IMR-90 (cell line): ENCODE results near the gene SNCA. TPM values are rescaled to one million over a fixed set of nuclear protein-coding genes. Genes with fewer than 3 reads are reported as not detected.

Source experiments
- ATAC-seq: fragments of 200-7000 bp; cut with Tn5 transposase; 2 replicates; pipeline ENCODE4 v1.9.1; 2020; ENCODE audit warnings: low read depth, mild to moderate bottlenecking, moderate library complexity
- BruUV-seq: library from RNA; stranded (reverse); fragments of 400-500 nt; replicated peaks from 2 replicates; lab custom pipeline; 2021; lab: Mats Ljungman, UMichigan
- CTCF ChIA-PET: fragments of 300-600 bp; formaldehyde crosslinking; extraction: SDS; loops from one replicate; lab custom pipeline; 2021; ENCODE audit warnings: antibody characterized with exemption; lab: Yijun Ruan, JAX
- POLR2A ChIA-PET: fragments of 300-600 bp; sonication (Branson Sonifier 250); formaldehyde crosslinking; loops from one replicate; lab custom pipeline; 2022; ENCODE audit warnings: antibody characterized with exemption; ENCODE audit not compliant: unreplicated experiment; lab: Charles Lee
- DNase-seq: peaks from one replicate; pipeline ENCODE4 v3.0.0; 2013
- H2AFZ ChIP-seq: replicated peaks from 2 replicates; pipeline ENCODE3; 2013; ENCODE audit warnings: low read length, mild to moderate bottlenecking; ENCODE audit not compliant: poor library complexity
- H2AK5ac ChIP-seq: 2 replicates; pipeline ENCODE4 v1.6.1; 2013; ENCODE audit warnings: low read depth, low read length, inconsistent platforms
- H2AK9ac ChIP-seq: replicated peaks from 2 replicates; pipeline ENCODE3; 2013; ENCODE audit warnings: mild to moderate bottlenecking, low read depth, low read length, moderate library complexity; ENCODE audit not compliant: poor library complexity
- H2BK120ac ChIP-seq: 2 replicates; pipeline ENCODE4 v1.6.1; 2013; ENCODE audit warnings: low read depth, low read length, inconsistent platforms
- H2BK15ac ChIP-seq: 3 replicates; pipeline ENCODE4 v1.6.1; 2013; ENCODE audit warnings: low read depth, low read length, inconsistent platforms
- H2BK20ac ChIP-seq: 2 replicates; pipeline ENCODE4 v1.6.1; 2013; ENCODE audit warnings: low read depth, mild to moderate bottlenecking, inconsistent platforms, low read length, moderate library complexity
- H2BK5ac ChIP-seq: 2 replicates; pipeline ENCODE4 v1.6.1; 2013; ENCODE audit warnings: mild to moderate bottlenecking, low read depth, low read length, inconsistent platforms; ENCODE audit not compliant: poor library complexity, severe bottlenecking
- H3K14ac ChIP-seq: replicated peaks from 2 replicates; pipeline ENCODE4 v1.6.1; 2013; ENCODE audit warnings: low read depth, low read length, inconsistent platforms
- H3K18ac ChIP-seq: 2 replicates; pipeline ENCODE4 v1.6.1; 2013; ENCODE audit warnings: low read depth, low read length, control low read depth
- H3K23ac ChIP-seq: 2 replicates; pipeline ENCODE4 v1.6.1; 2013; ENCODE audit warnings: low read depth, low read length, inconsistent platforms
- H3K27ac ChIP-seq: 2 replicates; pipeline ENCODE4 v1.5.1; 2013; ENCODE audit warnings: mild to moderate bottlenecking, control low read depth, low read length; ENCODE audit not compliant: insufficient read depth
- H3K27me3 ChIP-seq: 2 replicates; pipeline ENCODE4 v1.6.1; 2013; ENCODE audit warnings: low read length; ENCODE audit not compliant: control insufficient read depth, insufficient read depth
- H3K36me3 ChIP-seq: 2 replicates; pipeline ENCODE4 v1.6.1; 2013; ENCODE audit warnings: low read length, mixed read lengths; ENCODE audit not compliant: control insufficient read depth, insufficient read depth
- H3K4ac ChIP-seq: 2 replicates; pipeline ENCODE4 v1.6.1; 2013; ENCODE audit warnings: low read depth, low read length, inconsistent platforms
- H3K4me1 ChIP-seq: 2 replicates; pipeline ENCODE4 v1.6.1; 2013; ENCODE audit warnings: low read length, mixed read lengths; ENCODE audit not compliant: control insufficient read depth, insufficient read depth
- H3K4me2 ChIP-seq: 2 replicates; pipeline ENCODE4 v1.6.1; 2013; ENCODE audit warnings: low read depth, mild to moderate bottlenecking, control low read depth, low read length, moderate library complexity
- H3K4me3 ChIP-seq: 2 replicates; pipeline ENCODE4 v1.5.1; 2013; ENCODE audit warnings: low read depth, mild to moderate bottlenecking, control low read depth, low read length, moderate library complexity; ENCODE audit not compliant: insufficient read depth
- H3K56ac ChIP-seq: 2 replicates; pipeline ENCODE4 v1.6.1; 2013; ENCODE audit warnings: low read length, inconsistent platforms; ENCODE audit not compliant: insufficient read depth; ENCODE audit errors: extremely low read depth
- H3K79me1 ChIP-seq, 2 experiments: 2 replicates each; pipeline ENCODE4 v1.6.1; 2013; ENCODE audit warnings: low read length in 2 of 2, inconsistent platforms in 1 of 2, low read depth in 1 of 2
- H3K9ac ChIP-seq: 2 replicates; pipeline ENCODE4 v1.6.1; 2013; ENCODE audit warnings: low read depth, low read length, control low read depth
- H3K9me1 ChIP-seq: 2 replicates; pipeline ENCODE4 v1.6.1; 2013; ENCODE audit warnings: low read length, inconsistent platforms; ENCODE audit not compliant: insufficient read depth
- H3K9me3 ChIP-seq: 2 replicates; pipeline ENCODE4 v1.6.1; 2013; ENCODE audit warnings: low read length; ENCODE audit not compliant: control insufficient read depth, insufficient read depth
- H4K20me1 ChIP-seq: 2 replicates; pipeline ENCODE4 v1.6.1; 2013; ENCODE audit warnings: low read length, inconsistent platforms; ENCODE audit not compliant: insufficient read depth
- H4K5ac ChIP-seq: 2 replicates; pipeline ENCODE4 v1.6.1; 2013; ENCODE audit warnings: mild to moderate bottlenecking, low read depth, low read length, control low read depth
- H4K8ac ChIP-seq, 2 experiments: 2 replicates each; pipeline ENCODE4 v1.6.1; 2013; ENCODE audit warnings: low read depth in 2 of 2, low read length in 2 of 2, control low read depth in 1 of 2, inconsistent platforms in 1 of 2
- H4K91ac ChIP-seq: 2 replicates; pipeline ENCODE4 v1.6.1; 2013; ENCODE audit warnings: low read depth, low read length, inconsistent platforms; ENCODE audit not compliant: insufficient read depth
- CEBPB ChIP-seq: IDR thresholded peaks from 2 replicates; pipeline ENCODE4 v1.6.1; 2012; ENCODE audit warnings: low read depth, low read length, improper control_type of control experiment
- CTCF ChIP-seq: conservative IDR thresholded peaks from 2 replicates; pipeline ENCODE4 v1.5.1; 2012; ENCODE audit warnings: mild to moderate bottlenecking, low read depth, low read length, improper control_type of control experiment
- FOS ChIP-seq: fragments of 150-350 bp; IDR thresholded peaks from 2 replicates; pipeline ENCODE4 v1.6.1; 2016; ENCODE audit warnings: low read depth, low read length
- NFE2L2 ChIP-seq: fragments of 150-350 bp; IDR thresholded peaks from 2 replicates; pipeline ENCODE4 v1.6.1; 2016; ENCODE audit warnings: low read depth, mild to moderate bottlenecking, low read length
- RAD21 ChIP-seq: IDR thresholded peaks from 2 replicates; pipeline ENCODE4 v1.6.1; 2012; ENCODE audit warnings: low read length, improper control_type of control experiment
- RCOR1 ChIP-seq: IDR thresholded peaks from 2 replicates; pipeline ENCODE4 v1.6.1; 2012; ENCODE audit warnings: mild to moderate bottlenecking, low read length, improper control_type of control experiment; ENCODE audit not compliant: insufficient replicate concordance
- RFX5 ChIP-seq: IDR thresholded peaks from 2 replicates; pipeline ENCODE4 v1.8.0; 2012; ENCODE audit warnings: low read depth, mild to moderate bottlenecking, low read length, moderate library complexity
- SMC3 ChIP-seq: fragments of 150-350 bp; IDR thresholded peaks from 2 replicates; pipeline ENCODE4 v1.6.1; 2016; ENCODE audit warnings: low read depth, mild to moderate bottlenecking, antibody characterized with exemption, low read length, moderate library complexity
- WGBS, 2 experiments: methylation state at CpG; one replicate each; pipeline versions ENCODE4 v1.1.5 to v1.1.7; 2013; ENCODE audit warnings: missing lambda C conversion rate in 2 of 2; ENCODE audit not compliant: insufficient read length in 1 of 2; ENCODE audit errors: extremely low coverage in 2 of 2; 5-methylcytosine and 5-hydroxymethylcytosine counted together
- dilution Hi-C: fragments of 300-500 bp; cut with HindIII; formaldehyde crosslinking; loops from one replicate; pipeline ENCODE4 v1.14.3; 2018; ENCODE audit warnings: low sequenced_read_pairs; ENCODE audit not compliant: unreplicated experiment
- in situ Hi-C: fragments of 300-500 bp; cut with MboI; formaldehyde crosslinking; loops from 3 replicates; pipeline ENCODE4 v1.14.3; 2019; ENCODE audit warnings: low sequenced_read_pairs, inconsistent platforms, mixed read lengths
- intact Hi-C: fragments of 100-400 bp; cut with micrococcal nuclease; formaldehyde crosslinking; loops from 2 replicates; pipeline ENCODE4 v1.10.0; 2022
- polyA plus RNA-seq, 3 experiments: library from polyadenylated mRNA; depleted of rRNA; stranded (reverse); fragments of >200 nt; gene quantifications; 2 replicates each; pipeline ENCODE4 v1.2.3, GENCODE V29; 2012; ENCODE audit warnings: low replicate concordance in 1 of 3
- total RNA-seq: library from RNA; depleted of rRNA; stranded (reverse); fragments of >200 nt; gene quantifications from 2 replicates; pipeline ENCODE4 v1.2.3, GENCODE V29; 2012
- TF ChIP-seq, protein P1 (sequence below): fragments of 150-350 bp; IDR thresholded peaks from 2 replicates; pipeline ENCODE4 v1.6.1; 2017; ENCODE audit warnings: mild to moderate bottlenecking, antibody characterized with exemption, low read length, low read depth

Gene SNCA
- total and polyA plus RNA-seq, 2 of the 4 experiments (the other 2 are of a cell fraction) = 0.36 to 0.46 TPM

DNA sequence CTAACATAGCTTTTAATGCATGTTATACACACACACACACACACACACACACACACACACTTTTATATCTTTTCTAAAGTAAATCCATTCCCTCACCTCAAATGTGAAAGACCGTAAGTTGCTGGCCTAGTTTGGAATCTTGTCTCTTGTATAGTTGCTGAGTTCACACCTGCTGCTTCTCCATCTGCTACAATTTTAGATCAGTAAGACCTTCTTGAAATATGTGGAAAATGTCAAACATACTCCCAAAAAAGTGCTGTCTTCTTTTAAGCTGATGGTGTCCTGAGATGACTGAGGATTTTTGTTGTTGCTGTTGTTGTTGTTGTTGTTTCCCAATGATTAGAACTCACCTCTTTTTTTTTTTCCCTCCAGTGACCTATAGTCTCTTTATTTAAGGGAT lies 121.3 kb downstream of the SNCA start:
- no peak for ATAC-seq
- in situ Hi-C loops = no loop called here

More for the DNA sequence above, 121.3 kb downstream of the SNCA start:
- no peaks in the 10 kb centered on the region for H3K27me3 ChIP-seq
- no peaks in the 10 kb centered on the region for H3K9me1 ChIP-seq
- H2AK5ac ChIP-seq = no peak overlapping the region
- H4K8ac ChIP-seq = no peak overlapping the region
- no peak overlapping the region for H3K56ac ChIP-seq
- H3K4me2 ChIP-seq = no peak overlapping the region
- ChIA-PET POLR2A (no interaction called here), CTCF (no interaction called here)
- H2BK5ac ChIP-seq = no peak overlapping the region
- H3K4me1 ChIP-seq = no peaks in the 10 kb centered on the region
- H2BK20ac ChIP-seq = no peak overlapping the region
- dilution Hi-C loops = no loop called here
- no peak overlapping the region for H3K9ac ChIP-seq
- no peaks in the 10 kb centered on the region for H3K79me1 ChIP-seq
- no peak overlapping the region for H3K14ac ChIP-seq
- no TSS peak for BruUV-seq
- no peak overlapping the region for H3K18ac ChIP-seq
- no peak for DNase-seq
- H3K23ac ChIP-seq = no peak overlapping the region
- H4K91ac ChIP-seq = no peak overlapping the region
- H3K4ac ChIP-seq = no peak overlapping the region
- TF ChIP-seq RCOR1 (no peak), RFX5 (no peak), SMC3 (no peak), CTCF (no peak), CEBPB (no peak), NFE2L2 (no peak), RAD21 (no peak), FOS (no peak)
- TF ChIP-seq, protein P1, sequence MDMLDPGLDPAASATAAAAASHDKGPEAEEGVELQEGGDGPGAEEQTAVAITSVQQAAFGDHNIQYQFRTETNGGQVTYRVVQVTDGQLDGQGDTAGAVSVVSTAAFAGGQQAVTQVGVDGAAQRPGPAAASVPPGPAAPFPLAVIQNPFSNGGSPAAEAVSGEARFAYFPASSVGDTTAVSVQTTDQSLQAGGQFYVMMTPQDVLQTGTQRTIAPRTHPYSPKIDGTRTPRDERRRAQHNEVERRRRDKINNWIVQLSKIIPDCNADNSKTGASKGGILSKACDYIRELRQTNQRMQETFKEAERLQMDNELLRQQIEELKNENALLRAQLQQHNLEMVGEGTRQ = no peak
- intact Hi-C loops = no loop called here
- no peak overlapping the region for H2BK120ac ChIP-seq
- WGBS, 2 experiments = no CpG with 5 or more reads among the region's 1 CpG
- H2AFZ ChIP-seq = no peak overlapping the region
- no peaks in the 10 kb centered on the region for H3K9me3 ChIP-seq
- no peaks in the 10 kb centered on the region for H4K20me1 ChIP-seq
- H2AK9ac ChIP-seq = no peak overlapping the region
- no peak overlapping the region for H3K27ac ChIP-seq
- H3K36me3 ChIP-seq = no peaks in the 10 kb centered on the region
- no peak overlapping the region for H3K4me3 ChIP-seq
- no peak overlapping the region for H4K5ac ChIP-seq
- H2BK15ac ChIP-seq = no peak overlapping the region
